Measurements from ENCODE around the gene KCNE4. TPM values are rescaled to one million over a fixed set of nuclear protein-coding genes. Genes with fewer than 3 reads are reported as not detected.

Gene KCNE4
- total and polyA plus RNA-seq, 9 of the 15 experiments (the other 6 are each of a cell fraction or from before 2014, with no cell fraction given): not detected

- in situ Hi-C loops (cut with MboI): no loop called here
- FAIRE-seq: peak; percentile 42
- TF ChIP-seq PHB (CRISPR knock-in tag; IDR thresholded peaks at IDR 0.05) (no peak), GABPA (tag; conservative IDR thresholded peaks at IDR 0.05; ENCODE audit: low read depth) (no peak), ZSCAN32 (CRISPR knock-in tag; IDR thresholded peaks at IDR 0.05) (no peak), TAF1 (IDR thresholded peaks at IDR 0.05; ENCODE audit: control insufficient read depth, extremely low read depth, insufficient read depth, low read length, severe bottlenecking) (no peak), ZBTB34 (CRISPR knock-in tag; IDR thresholded peaks at IDR 0.05) (no peak), HMGXB4 (CRISPR knock-in tag; IDR thresholded peaks at IDR 0.05) (no peak), KLF1 (tag; IDR thresholded peaks at IDR 0.05) (no peak), MAFF (IDR thresholded peaks at IDR 0.05; ENCODE audit: low read length) (no peak), ATF3 (IDR thresholded peaks at IDR 0.05) (0 out of 2 replicates have a peak, but pooled peaks have one; percentile 31), ATF3 (CRISPR knock-in tag; conservative IDR thresholded peaks at IDR 0.05) (no peak), ZC3H8 (IDR thresholded peaks at IDR 0.05) (no peak), CHD4 (IDR thresholded peaks at IDR 0.05; ENCODE audit: insufficient read depth, insufficient replicate concordance, low read depth, low read length, poor library complexity, severe bottlenecking) (no peak), MTF1 (CRISPR knock-in tag; IDR thresholded peaks at IDR 0.05; ENCODE audit: borderline replicate concordance) (no peak), RBM39 (optimal IDR thresholded peaks at IDR 0.05; ENCODE audit: low read depth, low read length) (no peak), THRB (CRISPR knock-in tag; conservative IDR thresholded peaks at IDR 0.05) (no peak), MCM5 (IDR thresholded peaks at IDR 0.05; ENCODE audit: low read depth) (no peak), L3MBTL2 (IDR thresholded peaks at IDR 0.05) (0 out of 2 replicates have a peak, but pooled peaks have one; percentile 18), NFIC (IDR thresholded peaks at IDR 0.05) (peak; percentile 75), ZNF561 (CRISPR knock-in tag; conservative IDR thresholded peaks at IDR 0.05) (no peak)
These were observed 3.1 kb downstream of the KCNE4 start for GRCh38 chr2:223055140-223055539.

More at GRCh38 chr2:223055140-223055539, 3.1 kb downstream of the KCNE4 start:
- no peaks in the 10 kb centered on the region for H3K27me3 ChIP-seq (ENCODE audit: control insufficient read depth in 2 of 2, insufficient read depth in 2 of 2, low read length in 2 of 2)
- H3K36me3 ChIP-seq (ENCODE audit: control insufficient read depth, insufficient read depth, low read length): no peaks in the 10 kb centered on the region
- H3K27ac ChIP-seq (ENCODE audit: extremely low read depth, low read depth, low read length): peak overlapping the region; percentile 77; the same call in 1 of the 3 replicates
- no TSS peak for BruUV-seq (replicated peaks)
- H3K9me3 ChIP-seq (replicated peaks; ENCODE audit: control insufficient read depth, insufficient read depth, low read depth, low read length): no peaks in the 10 kb centered on the region
- CTCF ChIA-PET (ENCODE audit: low intra/inter-chr PET ratio): no interaction called here
- 0 out of 2 replicates have a peak overlapping the region, but pooled peaks have one; percentile 72 for H3K4me2 ChIP-seq (ENCODE audit: insufficient read depth, low read length)
- WGBS (ENCODE audit: insufficient coverage, low coverage, missing lambda C conversion rate): 0% methylated on average over 3 of the region's 4 CpGs
- intact Hi-C loops (cut with micrococcal nuclease): no loop called here
- DNase-seq (ENCODE audit: extremely low read depth in 1 of 4, low spot score in 3 of 4): peak in 2 of 4 experiments; percentile 39 to 67
- POLR2A ChIA-PET: interaction anchor here (1.4 kb wide), 1 partner anchor 22 kb away, joined by 3 read pairs; no protein-coding TSS in a partner anchor
- H3K79me2 ChIP-seq (ENCODE audit: control insufficient read depth, insufficient read depth, low read length): no peaks in the 10 kb centered on the region
- H2AFZ ChIP-seq (ENCODE audit: low read depth, low read length): peak overlapping the region; percentile 98
- H4K20me1 ChIP-seq (replicated peaks; ENCODE audit: control insufficient read depth, insufficient read depth, low read length): no peaks in the 10 kb centered on the region
- ATAC-seq: peak; percentile 20
- peak overlapping the region in 1 of 2 experiments; percentile 30; a peak in 1 of 4 replicates for H3K9ac ChIP-seq (ENCODE audit: insufficient read depth in 1 of 2, low read depth in 2 of 2, low read length in 2 of 2)
- H3K4me3 ChIP-seq: no peak overlapping the region
- H3K4me1 ChIP-seq (replicated peaks in 1 of 2; ENCODE audit: control insufficient read depth in 2 of 2, insufficient read depth in 2 of 2, low read length in 2 of 2): peaks cover 10 to 44% of the 10 kb centered on the region in 2 experiments; a peak in 4 of 5 replicates
- H3K9me1 ChIP-seq (ENCODE audit: control insufficient read depth, insufficient read depth, low read length): no peaks in the 10 kb centered on the region
